ENCODE measurements around the gene PFKP.

Gene PFKP

DNA sequence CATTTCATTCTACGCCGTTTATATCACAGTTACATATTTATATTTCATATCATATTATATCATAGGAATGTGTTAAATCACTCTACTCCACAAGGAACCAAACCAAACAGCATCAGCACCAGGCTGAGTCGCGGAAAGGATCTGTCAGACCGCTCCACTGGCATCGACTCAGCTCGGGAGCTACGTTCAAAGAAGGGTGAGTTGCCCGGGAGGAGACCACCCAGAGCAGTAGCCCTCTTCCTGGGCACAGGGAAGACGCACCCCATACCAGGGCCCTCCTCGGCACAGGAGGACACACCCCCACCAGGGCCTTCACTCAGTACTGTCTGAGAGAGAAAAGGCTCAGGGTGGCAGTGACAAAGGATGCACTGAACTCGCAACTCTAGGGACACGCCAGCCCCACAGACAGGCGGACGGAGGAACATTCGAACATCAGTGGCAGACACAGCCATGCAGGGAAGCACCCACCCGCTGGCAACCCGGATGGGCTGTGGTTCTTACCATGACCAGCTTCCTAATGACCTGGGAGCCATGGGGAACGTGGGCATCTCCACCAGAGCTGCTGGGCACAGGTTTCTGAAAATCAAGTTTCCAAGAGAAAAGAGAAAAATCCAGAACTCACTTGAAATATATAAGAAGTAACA, 76.6 kb downstream of the PFKP start:
- no peak overlapping the region for H3K4me2 ChIP-seq (ENCODE audit: low read length)
- no peaks in the 10 kb centered on the region for H3K27me3 ChIP-seq (ENCODE audit: low read depth, low read length)
- no peak overlapping the region for H2AFZ ChIP-seq (ENCODE audit: low read depth, low read length)
- TF ChIP-seq EZH2phosphoT487 (IDR thresholded peaks at IDR 0.05; ENCODE audit: low read depth): no peak
- TF ChIP-seq, protein P1, sequence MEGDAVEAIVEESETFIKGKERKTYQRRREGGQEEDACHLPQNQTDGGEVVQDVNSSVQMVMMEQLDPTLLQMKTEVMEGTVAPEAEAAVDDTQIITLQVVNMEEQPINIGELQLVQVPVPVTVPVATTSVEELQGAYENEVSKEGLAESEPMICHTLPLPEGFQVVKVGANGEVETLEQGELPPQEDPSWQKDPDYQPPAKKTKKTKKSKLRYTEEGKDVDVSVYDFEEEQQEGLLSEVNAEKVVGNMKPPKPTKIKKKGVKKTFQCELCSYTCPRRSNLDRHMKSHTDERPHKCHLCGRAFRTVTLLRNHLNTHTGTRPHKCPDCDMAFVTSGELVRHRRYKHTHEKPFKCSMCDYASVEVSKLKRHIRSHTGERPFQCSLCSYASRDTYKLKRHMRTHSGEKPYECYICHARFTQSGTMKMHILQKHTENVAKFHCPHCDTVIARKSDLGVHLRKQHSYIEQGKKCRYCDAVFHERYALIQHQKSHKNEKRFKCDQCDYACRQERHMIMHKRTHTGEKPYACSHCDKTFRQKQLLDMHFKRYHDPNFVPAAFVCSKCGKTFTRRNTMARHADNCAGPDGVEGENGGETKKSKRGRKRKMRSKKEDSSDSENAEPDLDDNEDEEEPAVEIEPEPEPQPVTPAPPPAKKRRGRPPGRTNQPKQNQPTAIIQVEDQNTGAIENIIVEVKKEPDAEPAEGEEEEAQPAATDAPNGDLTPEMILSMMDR (IDR thresholded peaks at IDR 0.05; ENCODE audit: low read depth, low read length): no peak
- H3K4me3 ChIP-seq (ENCODE audit: low read length): no peak overlapping the region
- peaks cover 18% of the 10 kb centered on the region for H3K36me3 ChIP-seq (replicated peaks; ENCODE audit: low read depth, low read length)
- no peaks in the 10 kb centered on the region for H3K79me2 ChIP-seq (ENCODE audit: low read length)
- H3K27ac ChIP-seq (ENCODE audit: low read length): no peak overlapping the region
- no peaks in the 10 kb centered on the region for H4K20me1 ChIP-seq (ENCODE audit: insufficient read depth, low read length)
- no peaks in the 10 kb centered on the region for H3K4me1 ChIP-seq (ENCODE audit: low read length)
- no peak overlapping the region for H3K9ac ChIP-seq (ENCODE audit: low read length)
- H3K9me3 ChIP-seq (ENCODE audit: insufficient read depth, low read length): no peaks in the 10 kb centered on the region

DNA sequence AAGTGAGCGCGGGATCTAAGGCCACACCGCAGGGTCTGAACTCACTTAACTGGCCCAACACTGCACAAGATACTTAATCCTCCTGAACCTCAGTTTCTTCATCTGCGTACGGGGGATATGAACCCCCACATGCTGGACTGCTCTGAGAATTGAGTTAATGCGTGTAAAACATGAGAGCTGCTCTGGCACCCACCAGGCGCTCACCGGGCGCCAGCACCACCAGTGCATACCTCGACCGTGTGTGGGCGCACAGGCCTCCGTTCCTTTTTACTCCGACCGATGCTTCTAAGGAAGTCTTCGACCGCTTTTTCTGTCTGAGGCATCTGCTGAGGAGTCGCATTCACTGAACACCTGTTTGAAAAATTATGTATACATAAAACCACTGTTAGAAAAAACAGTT, 78.0 kb downstream of the PFKP start:
- Histone ChIP-seq H2AFZ (ENCODE audit: low read depth, low read length) (no peak overlapping the region), H3K4me2 (ENCODE audit: low read length) (no peak overlapping the region), H3K4me1 (ENCODE audit: low read length) (no peaks in the 10 kb centered on the region), H3K9ac (ENCODE audit: low read length) (no peak overlapping the region), H3K79me2 (ENCODE audit: low read length) (no peaks in the 10 kb centered on the region), H3K4me3 (ENCODE audit: low read length) (no peak overlapping the region), H4K20me1 (ENCODE audit: insufficient read depth, low read length) (no peaks in the 10 kb centered on the region), H3K36me3 (replicated peaks; ENCODE audit: low read depth, low read length) (peaks cover 9% of the 10 kb centered on the region), H3K27me3 (ENCODE audit: low read depth, low read length) (no peaks in the 10 kb centered on the region), H3K9me3 (ENCODE audit: insufficient read depth, low read length) (no peaks in the 10 kb centered on the region), H3K27ac (ENCODE audit: low read length) (no peak overlapping the region)
- TF ChIP-seq EZH2phosphoT487 (IDR thresholded peaks at IDR 0.05; ENCODE audit: low read depth): no peak
- TF ChIP-seq, protein P1 (IDR thresholded peaks at IDR 0.05; ENCODE audit: low read depth, low read length): no peak

DNA sequence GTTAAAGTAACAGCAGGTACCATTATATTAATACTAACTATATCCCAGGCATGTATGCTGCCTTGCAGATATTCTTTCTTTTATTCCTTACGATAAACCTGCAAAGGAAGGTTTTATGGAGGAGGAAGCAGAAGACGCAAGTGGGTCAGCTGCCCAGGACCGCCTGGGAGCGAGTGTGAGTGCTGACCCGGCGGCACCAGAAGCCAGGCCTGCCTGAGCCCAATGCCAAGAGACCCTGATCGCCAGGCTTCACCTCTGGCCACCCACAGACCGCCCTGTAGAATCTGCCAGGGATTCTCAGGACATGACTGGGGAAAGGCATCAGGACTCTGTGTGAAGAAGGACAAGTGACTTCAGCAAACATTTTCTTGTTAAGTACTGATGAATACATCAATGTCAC, 78.9 kb downstream of the PFKP start:
- Histone ChIP-seq H4K20me1 (ENCODE audit: insufficient read depth, low read length) (no peaks in the 10 kb centered on the region), H3K4me1 (ENCODE audit: low read length) (no peaks in the 10 kb centered on the region), H3K27me3 (ENCODE audit: low read depth, low read length) (no peaks in the 10 kb centered on the region), H3K79me2 (ENCODE audit: low read length) (no peaks in the 10 kb centered on the region), H3K9me3 (ENCODE audit: insufficient read depth, low read length) (no peaks in the 10 kb centered on the region), H3K4me3 (ENCODE audit: low read length) (no peak overlapping the region), H3K27ac (ENCODE audit: low read length) (no peak overlapping the region), H3K36me3 (replicated peaks; ENCODE audit: low read depth, low read length) (peaks cover 6% of the 10 kb centered on the region), H2AFZ (ENCODE audit: low read depth, low read length) (no peak overlapping the region), H3K4me2 (ENCODE audit: low read length) (no peak overlapping the region), H3K9ac (ENCODE audit: low read length) (no peak overlapping the region)
- TF ChIP-seq, protein P1 (IDR thresholded peaks at IDR 0.05; ENCODE audit: low read depth, low read length): no peak
- no peak for TF ChIP-seq EZH2phosphoT487 (IDR thresholded peaks at IDR 0.05; ENCODE audit: low read depth)

DNA sequence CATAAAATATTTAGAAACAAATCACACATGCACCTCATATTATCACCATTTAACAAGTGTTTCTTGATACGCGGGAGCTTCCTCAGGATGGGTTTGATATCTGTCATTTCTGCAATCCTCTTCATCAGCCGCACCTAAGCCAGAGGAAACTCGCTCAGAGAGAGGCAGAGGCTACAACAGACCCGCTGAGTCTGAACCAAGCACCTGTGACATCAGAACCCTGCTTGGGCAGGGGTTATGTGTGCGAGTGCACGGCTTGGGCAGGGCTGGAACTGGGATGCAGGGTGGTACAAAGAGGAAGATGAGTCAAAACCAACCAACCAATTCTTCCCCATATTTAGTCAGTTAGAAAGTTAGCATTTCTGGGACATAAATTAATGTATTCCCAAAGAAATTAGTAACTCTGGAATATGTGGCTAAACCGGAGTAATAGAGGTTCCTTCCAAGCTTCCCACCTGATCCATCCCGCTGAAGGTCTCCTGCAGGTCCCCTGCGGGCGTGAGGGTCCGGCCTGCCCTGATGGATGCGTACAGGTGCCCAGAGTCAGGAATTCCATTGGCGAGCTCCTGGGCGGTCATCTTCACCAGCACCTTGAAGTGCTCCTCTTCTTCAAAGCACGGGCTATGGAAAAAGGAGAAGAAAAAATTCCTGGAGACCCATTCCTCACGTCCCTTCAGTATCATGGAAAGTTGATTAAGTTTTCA, 79.9 kb downstream of the PFKP start:
- H3K9ac ChIP-seq (ENCODE audit: low read length): no peak overlapping the region
- peaks cover 6% of the 10 kb centered on the region for H3K36me3 ChIP-seq (replicated peaks; ENCODE audit: low read depth, low read length)

More for the DNA sequence above, 79.9 kb downstream of the PFKP start:
- H3K4me3 ChIP-seq (ENCODE audit: low read length): no peak overlapping the region
- no peaks in the 10 kb centered on the region for H3K79me2 ChIP-seq (ENCODE audit: low read length)
- H3K27ac ChIP-seq (ENCODE audit: low read length): no peak overlapping the region
- no peaks in the 10 kb centered on the region for H4K20me1 ChIP-seq (ENCODE audit: insufficient read depth, low read length)
- H2AFZ ChIP-seq (ENCODE audit: low read depth, low read length): no peak overlapping the region
- TF ChIP-seq EZH2phosphoT487 (IDR thresholded peaks at IDR 0.05; ENCODE audit: low read depth): no peak
- TF ChIP-seq, protein P1 (IDR thresholded peaks at IDR 0.05; ENCODE audit: low read depth, low read length): no peak
- H3K9me3 ChIP-seq (ENCODE audit: insufficient read depth, low read length): no peaks in the 10 kb centered on the region
- no peaks in the 10 kb centered on the region for H3K4me1 ChIP-seq (ENCODE audit: low read length)
- H3K27me3 ChIP-seq (ENCODE audit: low read depth, low read length): no peaks in the 10 kb centered on the region
- no peak overlapping the region for H3K4me2 ChIP-seq (ENCODE audit: low read length)

Measured in OCI-LY3 (cell line).